GM18867 (cell line): ENCODE data around the gene MT1M.
"Not testable (repeated sequence)": the region's sequence is repeated elsewhere in the genome, so short reads cannot be mapped to it uniquely, and the experiment has no call there.

Experiments
- ATAC-seq: cut with Tn5 transposase; IDR thresholded peaks from one replicate; pipeline ENCODE4 v1.9.1; 2021; ENCODE audit warnings: mild to moderate bottlenecking, moderate library complexity; ENCODE audit not compliant: unreplicated experiment

Gene MT1M

DNA sequence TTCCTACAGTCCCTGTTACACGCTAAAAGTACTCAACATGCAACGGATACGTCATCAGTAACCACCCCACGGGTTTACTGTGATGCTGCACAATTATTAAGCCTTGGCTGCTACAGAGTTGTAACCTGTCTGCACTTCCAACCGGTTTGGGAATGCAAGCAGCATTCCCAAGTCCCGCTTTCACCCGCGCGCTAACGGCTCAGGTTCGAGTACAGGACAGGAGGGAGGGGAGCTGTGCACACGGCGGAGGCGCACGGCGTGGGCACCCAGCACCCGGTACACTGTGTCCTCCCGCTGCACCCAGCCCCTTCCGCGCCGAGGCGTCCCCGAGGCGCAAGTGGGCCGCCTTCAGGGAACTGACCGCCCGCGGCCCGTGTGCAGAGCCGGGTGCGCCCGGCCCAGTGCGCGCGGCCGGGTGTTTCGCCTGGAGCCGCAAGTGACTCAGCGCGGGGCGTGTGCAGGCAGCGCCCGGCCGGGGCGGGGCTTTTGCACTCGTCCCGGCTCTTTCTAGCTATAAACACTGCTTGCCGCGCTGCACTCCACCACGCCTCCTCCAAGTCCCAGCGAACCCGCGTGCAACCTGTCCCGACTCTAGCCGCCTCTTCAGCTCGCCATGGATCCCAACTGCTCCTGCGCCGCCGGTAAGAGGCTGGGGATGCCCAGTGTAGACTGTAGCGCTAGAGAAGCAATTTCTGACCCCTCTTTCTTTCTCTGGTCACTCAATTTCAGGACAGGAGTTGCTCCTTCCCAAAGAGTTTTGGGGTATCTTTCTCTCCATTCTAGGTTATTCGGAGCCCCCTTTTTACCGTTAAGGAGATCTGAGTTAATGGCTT lies 24.2 kb upstream of the MT1M start, which contains the start of gene MT2A:
Gene MT2A, plus strand, starts transcription at position 542 of the 833 bp plus-strand sequence. Its CDS starts 72 bp downstream, at position 614.
- ATAC-seq, result peak; percentile 91

DNA sequence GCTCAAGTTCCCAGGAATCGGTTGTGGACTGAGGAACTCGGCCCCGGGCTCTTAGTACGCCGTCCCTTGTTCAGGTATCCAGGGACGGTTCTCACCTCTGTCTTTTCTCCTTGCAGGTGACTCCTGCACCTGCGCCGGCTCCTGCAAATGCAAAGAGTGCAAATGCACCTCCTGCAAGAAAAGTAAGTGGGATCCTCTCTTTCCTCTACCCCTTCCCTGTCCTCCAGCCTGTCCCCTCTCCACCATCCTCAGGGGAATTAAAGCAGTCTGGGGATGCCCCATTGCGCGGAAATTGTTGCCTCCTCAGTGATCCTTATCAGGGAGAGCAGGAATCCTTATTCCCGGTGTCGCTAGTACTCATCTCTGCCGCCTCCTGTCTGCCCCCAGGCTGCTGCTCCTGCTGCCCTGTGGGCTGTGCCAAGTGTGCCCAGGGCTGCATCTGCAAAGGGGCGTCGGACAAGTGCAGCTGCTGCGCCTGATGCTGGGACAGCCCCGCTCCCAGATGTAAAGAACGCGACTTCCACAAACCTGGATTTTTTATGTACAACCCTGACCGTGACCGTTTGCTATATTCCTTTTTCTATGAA lies 23.5 kb upstream of the MT1M start:
- no peak for ATAC-seq

DNA sequence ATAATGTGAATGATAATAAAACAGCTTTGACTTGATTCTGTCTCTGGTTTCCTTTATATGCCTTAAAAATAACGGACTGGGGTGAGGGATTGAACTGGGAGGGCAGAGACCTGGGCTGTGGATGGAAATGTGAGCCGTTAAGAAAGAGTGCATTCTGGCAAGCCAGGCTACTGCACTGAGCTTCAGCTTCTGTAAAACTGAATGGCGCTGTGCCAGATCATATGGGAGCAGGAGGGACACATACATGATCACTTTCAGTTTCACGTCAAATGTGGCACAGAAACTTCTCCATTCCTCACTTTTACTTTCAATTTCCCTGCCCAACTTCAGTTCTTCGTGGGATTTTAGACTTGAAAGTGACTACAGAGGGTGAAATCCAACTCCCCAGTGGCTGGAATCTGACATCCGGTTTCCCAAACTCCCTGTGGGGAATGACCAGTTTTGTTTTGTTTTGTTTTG lies 23.0 kb upstream of the MT1M start:
- ATAC-seq, result peak; percentile 41

DNA sequence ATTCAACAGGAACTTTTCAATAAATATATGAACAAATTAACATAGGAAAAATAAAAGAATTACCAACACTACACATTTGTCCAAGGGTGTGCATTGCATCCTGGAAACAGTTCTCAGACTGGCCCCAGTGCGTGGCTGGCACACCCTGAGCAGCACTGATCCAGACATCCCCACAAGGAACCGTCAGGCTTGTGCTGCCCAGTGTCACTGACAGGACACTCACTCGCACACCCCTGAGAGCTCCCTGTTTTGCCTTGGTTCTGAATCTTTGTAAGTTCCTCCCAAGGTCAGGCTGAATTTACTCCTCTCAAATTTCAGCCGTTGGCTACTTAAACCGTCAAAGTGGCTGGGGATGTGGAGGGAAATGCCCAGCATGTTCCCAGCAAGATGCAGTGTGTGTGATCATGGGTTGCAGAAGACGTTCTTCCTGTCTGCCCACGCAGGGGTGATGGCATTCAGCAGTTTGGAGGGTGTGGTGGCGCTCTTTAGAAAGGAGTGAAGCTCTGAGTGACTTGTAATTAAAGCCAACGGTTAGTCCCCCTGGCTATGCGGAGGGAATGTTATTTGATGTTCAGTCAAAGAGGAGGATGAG lies 22.3 kb upstream of the MT1M start:
- no peak for ATAC-seq

DNA sequence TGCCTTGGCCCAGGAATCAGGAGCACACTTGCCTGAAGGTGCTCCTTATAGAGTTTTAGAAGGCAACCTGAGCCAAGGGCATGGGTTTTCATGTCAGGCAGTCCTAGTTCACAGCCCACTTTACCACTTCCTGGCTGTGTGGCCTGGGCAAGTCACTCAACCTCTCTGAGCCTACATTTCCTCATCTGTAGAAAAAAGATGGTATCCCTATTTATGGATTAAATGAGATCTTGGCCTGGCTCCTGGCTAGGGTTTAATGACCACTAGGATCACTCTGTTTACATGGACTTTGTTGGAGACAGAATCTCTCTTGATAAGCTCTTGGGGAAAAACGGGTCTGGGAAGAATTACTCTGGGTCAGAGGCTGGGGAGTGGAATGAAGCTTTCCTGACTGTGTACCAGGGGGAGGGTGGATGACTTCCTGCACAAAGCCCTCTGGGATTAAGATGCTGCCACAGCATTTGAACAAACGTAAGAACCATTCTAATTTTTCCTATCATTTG lies 21.8 kb upstream of the MT1M start:
- ATAC-seq, result no peak

- ATAC-seq, result no peak
Observed at GRCh38 chr16:56611281-56611833, 21.1 kb upstream of the MT1M start.

DNA sequence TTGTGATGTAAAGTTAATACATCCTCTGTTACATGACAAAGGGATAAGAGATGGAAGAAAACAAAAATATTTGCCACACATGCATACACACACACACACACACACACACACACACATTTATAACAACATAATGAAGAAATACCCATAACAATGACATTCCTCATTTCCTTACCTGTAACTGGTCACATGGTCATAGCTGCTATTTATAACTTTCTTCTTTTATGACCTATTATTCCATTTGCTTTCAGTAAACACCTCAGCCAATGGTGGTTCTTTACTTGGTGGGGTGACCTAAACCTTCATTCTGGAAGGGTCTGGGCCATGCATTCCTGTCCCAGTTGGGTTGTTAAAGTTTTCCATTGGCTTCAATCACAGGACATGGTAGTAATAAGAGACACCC lies 18.8 kb upstream of the MT1M start:
- no peak for ATAC-seq

GRCh38 chr16:56614549-56614991 lies 17.9 kb upstream of the MT1M start:
- ATAC-seq, result no peak

GRCh38 chr16:56615353-56615752 lies 17.1 kb upstream of the MT1M start:
- ATAC-seq, result no peak

GRCh38 chr16:56616608-56617211 lies 15.7 kb upstream of the MT1M start:
- ATAC-seq, result no peak

DNA sequence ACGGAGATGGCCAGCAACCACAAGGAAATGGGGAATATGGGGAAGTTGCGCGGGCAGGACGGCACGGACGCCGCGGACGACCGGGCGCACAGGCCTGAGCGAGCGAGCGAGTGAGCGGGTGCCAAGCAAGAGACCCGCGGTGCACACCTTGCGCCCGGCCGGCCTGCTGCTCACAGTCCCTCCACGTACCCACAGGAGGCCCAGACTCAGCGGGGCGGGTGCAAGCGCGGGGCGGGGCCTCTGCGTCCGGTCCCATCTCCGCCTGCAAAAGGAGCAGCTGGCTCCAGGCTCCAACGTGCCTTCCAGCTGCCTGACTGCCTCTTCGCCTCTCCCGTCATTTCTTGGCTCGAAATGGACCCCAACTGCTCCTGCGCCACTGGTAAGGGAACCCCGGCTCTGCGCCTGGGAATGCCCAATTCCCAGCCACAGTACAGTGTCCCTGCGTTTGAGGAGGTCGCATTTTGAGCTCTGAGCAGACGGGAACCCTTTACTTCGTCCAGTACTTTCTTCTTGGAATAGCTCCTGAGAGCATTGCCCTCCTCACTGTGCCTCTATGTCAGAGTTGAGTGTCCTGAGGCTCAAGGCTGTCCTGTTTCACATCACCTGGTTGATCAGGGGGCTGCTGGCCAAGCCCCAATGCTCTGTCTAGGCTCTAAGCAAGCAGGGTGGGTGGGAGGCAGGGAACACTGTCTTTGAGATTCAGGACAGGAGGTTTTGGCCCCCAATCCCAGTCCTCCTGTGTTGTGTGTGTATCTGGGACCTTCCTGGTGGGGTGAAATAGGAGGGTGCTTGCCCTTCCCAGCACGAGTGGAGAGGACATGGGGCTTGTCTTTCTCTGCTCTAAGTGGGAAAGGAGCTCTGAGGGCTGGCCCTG lies 15.0 kb upstream of the MT1M start:
- no peak for ATAC-seq

DNA sequence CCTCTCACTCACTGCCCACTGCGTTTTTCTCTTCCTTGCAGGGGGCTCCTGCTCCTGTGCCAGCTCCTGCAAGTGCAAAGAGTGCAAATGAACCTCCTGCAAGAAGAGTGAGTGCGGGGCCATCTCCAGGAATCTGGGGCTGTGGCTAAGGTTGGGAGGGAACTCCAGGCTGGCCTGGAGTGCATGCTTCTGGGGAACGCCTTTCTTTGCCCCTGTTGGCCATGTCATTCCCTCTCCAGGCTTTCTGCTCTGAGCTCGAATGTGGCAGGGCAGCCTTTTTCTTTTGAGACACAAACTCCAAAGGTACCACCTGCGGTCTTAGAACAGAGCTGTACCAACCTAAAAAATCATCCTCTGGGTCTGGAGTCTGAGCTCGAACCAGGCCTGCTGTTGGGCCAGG lies 14.3 kb upstream of the MT1M start:
- ATAC-seq, result no peak

GRCh38 chr16:56620339-56620897 lies 12.0 kb upstream of the MT1M start:
- no peak for ATAC-seq

DNA sequence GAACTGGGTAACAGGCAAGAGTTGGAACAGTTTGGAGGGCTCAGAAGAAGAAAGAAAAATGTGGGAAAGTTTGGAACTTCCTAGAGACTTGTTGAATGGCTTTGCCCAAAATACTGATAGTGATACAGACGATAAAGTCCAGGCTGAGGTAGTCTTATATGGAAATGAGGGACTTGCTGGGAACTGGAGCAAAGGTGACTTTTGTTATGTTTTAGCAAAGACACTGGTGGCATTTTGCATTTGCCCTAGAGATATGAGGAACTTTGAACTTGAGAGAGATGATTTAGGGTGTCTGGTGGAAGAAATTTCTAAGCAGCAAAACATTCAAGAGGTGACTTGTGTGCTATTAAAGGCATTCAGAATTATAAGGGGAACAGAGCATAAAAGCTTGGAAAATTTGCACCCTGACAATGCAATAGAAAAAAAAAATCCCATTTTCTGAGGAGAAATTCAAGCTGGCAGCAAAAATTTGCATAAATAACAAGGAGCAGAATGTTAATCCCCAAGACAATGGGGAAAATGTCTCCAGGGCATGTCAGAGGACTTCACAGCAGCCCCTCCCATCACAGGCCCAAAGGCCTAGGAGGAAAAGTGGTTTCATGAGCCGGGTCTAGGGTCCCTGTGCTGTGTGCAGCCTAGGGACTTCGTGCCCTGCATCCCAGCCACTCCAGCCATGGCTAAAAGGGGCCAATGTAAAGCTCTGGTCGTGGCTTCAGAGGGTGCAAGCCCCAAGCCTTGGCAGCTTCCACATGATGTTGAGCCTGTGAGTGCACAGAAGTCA lies 10.6 kb upstream of the MT1M start:
- ATAC-seq, result not testable (repeated sequence)

DNA sequence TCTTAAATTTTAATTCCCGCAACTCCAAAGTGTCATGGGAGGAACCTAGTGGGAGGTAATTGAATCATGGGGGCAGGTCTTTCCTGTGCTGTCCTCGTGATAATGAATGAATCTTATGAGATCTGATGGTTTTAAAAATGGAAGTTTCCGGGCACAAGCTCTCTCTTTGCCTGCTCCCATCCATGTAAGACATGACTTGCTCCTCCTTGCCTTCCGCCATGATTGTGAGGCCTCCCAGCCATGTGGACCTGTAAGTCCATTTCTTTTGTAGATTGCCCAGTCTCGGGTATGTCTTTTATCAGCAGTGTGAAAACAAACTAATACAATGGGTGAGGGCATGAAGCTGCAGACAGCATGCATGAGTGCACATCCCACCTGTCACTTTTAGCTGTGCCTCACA lies 9.3 kb upstream of the MT1M start:
- not testable (repeated sequence) for ATAC-seq

DNA sequence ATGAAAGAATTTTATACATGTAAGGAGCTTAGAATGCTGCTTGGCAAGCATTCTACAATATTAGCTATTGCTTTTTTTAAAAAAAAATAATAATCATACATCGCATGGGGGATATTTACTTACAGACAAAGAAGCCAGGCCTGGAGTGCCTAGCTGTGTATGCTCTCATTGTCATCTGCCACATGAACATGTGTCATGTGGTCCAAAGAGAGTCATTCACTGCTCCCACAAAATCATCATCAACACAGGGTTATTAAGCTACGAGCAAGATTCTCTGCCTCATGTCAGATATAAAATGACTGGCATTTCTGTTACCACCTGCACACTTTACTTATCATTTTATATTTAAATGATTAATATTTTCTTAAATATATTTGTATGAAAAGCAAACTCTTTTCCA lies 8.8 kb upstream of the MT1M start:
- no peak for ATAC-seq

DNA sequence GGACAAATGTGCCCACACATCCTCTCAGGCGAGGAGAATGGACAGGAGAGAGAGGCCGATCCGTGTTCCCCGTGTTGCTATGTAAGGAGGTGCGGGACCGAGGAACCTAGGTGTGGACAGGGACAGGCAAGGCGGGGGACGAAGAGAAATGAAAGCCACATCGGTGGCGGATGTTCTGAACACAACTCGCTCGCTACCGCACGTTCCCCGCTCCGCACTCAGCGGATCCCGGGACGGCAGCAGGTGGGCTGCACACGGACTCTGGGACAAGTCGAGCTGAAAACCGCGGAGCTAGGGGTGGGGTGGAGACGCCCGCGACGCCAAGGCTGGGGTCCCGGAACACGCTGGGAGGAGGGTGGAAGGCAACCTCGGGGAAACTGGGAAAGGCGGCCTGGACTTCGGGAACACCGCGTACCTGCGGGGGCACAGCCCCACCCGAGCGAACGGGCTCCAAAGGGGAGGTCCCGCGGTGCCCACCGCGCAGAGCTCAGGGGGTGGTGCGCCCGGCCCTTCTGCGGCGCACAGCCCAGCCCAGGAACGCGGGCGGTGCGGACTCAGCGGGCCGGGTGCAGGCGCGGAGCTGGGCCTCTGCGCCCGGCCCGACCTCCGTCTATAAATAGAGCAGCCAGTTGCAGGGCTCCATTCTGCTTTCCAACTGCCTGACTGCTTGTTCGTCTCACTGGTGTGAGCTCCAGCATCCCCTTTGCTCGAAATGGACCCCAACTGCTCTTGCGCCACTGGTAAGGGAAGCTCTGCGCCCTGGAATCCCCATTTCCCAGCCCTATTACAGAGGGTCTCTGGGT lies 7.1 kb upstream of the MT1M start, which contains the start of gene MT1E:
Gene MT1E, plus strand, starts transcription at position 642 of the 803 bp plus-strand sequence. Its CDS starts 71 bp downstream, at position 713.
- peak; percentile 67 for ATAC-seq
